ENCODE measurements around the gene SORCS2.

GRCh38 chr4:7546152-7546808 is 353.9 kb downstream of the SORCS2 start:
- TF ChIP-seq CTCF (optimal IDR thresholded peaks at IDR 0.05 in 1 of 3, IDR thresholded peaks at IDR 0.05 in 1 of 3, conservative IDR thresholded peaks at IDR 0.05 in 1 of 3; ENCODE audit: extremely low read depth in 1 of 3, insufficient read depth in 2 of 3, low read length in 3 of 3) (no peak), EZH2 (IDR thresholded peaks at IDR 0.05; ENCODE audit: low read length) (no peak)

Data from keratinocyte (primary cell).